Stimulated activated CD4-positive, alpha-beta T cell treated with anti-CD3 and anti-CD28 coated beads, Interleukin-1b, Interleukin-23, amount 100 ng/mL, for 4 hours (primary cell): ENCODE measurements around the gene FAM163B.

Experiments used
- DNase-seq, 2 donors: peaks; one replicate each; pipeline ENCODE4 v3.0.0-alpha.2; 2020; ENCODE audit warnings: low read depth in 2 of 2

The FAM163B gene

DNA sequence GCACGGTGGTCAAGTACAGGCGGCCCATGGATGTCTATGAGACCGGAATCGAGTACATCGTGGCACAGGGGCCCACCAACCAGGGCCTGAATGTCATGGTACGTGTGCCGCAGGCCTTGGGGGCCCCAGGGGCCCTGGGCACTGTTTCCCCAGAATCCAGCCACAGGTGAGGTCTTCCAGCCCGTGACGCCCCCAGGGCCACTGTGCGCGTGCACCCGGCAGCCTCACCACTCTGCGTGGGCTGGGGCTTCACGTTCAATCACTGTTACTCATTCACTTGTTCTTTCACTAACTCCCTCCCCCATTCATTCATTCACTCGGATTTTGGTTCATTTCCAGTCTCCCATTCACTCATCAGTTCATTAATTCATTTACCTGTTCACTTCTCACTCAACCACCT lies 62.1 kb downstream of the FAM163B start:
- no peak for DNase-seq

DNA sequence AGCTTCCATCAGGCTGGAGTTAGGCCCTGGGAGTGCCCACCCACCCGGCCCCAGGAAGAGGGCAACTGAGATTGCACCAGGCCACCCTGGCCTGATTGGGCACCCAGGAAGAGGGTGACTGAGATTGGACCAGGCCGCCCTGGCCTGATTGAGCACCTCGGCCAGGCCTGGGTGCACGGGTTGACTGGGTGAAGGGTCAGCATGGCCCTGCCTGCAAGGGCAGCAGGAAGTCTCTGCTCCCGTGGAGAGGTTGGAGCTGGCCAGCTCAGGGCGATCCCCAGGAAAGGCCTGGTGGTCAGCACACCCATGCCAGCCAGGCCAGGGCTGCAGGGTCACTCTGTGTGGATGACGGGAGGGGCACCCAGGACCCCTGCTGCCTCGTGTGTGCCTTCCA lies 62.9 kb downstream of the FAM163B start:
- DNase-seq, result no peak

- no peak for DNase-seq
Observed at GRCh38 chr9:133545494-133546286, 63.5 kb downstream of the FAM163B start.

DNA sequence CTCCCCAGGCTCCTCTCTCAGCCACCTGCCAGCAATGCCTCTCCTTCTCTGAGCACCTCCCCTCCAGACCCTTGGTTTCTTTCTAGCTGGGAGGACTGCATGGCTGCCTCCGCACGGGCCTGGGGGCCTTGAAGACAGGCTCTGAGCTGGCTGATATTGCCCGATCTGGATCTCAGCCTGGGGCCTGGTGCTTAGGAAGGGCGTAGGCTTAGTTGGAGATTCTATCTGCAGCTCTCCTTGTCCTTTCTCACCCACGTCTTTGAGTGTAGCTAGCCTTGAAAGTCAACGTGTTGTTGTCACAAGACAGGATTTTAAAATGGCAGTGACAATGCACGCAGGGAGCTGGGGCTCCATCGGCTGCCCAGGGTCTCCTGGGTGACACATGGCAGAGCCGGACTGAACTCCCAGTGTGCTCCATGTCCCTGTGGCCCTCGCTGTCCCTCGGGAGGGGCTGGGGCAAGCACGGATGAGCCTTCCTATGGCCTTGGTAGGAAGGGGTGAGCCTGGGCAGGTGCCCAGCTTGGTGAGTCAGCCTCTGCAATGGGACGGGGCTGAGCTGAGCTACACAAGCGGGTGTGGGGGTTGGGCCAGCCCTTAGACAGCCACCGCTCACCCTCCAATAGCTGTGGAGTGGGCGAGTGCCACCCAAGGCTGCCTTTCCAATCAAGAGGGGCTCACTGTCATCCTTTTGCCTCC lies 65.3 kb downstream of the FAM163B start:
- no peak for DNase-seq

- no peak for DNase-seq
Observed at GRCh38 chr9:133542002-133542401, 67.2 kb downstream of the FAM163B start.

- DNase-seq, result no peak
Observed at GRCh38 chr9:133540698-133541025, 68.5 kb downstream of the FAM163B start.

DNA sequence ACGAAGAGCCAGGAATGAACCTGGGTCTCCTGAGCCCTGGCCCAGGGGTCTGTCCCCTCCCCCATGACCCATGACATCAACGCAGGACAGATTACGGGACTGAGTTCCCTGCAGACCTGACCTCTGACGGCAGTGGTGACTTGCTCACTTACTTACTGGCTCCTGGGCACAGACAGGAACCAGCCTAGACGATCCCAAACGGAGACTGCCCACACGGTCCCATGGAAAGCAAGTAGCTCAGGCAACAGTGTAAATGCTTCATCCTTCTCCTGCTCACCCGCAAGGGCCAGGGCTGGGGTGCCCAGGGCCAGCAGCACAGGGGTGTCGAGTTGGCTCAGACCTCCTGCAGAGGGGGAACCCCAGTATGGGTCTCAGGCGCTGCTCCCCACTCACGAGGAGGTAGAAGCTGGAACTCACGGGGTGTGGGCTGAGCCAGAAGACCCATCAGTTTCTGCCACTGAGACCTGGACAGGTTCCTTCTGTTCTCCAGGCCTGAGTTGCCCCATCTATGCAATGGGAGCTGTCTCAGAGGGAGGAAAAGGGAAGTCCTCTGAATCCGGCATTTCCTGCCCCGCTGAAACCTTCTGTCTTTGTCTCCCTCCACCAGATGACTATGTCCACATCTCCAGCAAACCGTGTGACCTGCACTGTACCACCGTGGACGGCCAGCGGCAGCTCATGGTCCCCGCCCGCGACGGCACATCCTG lies 69.0 kb downstream of the FAM163B start:
- DNase-seq, result no peak

DNA sequence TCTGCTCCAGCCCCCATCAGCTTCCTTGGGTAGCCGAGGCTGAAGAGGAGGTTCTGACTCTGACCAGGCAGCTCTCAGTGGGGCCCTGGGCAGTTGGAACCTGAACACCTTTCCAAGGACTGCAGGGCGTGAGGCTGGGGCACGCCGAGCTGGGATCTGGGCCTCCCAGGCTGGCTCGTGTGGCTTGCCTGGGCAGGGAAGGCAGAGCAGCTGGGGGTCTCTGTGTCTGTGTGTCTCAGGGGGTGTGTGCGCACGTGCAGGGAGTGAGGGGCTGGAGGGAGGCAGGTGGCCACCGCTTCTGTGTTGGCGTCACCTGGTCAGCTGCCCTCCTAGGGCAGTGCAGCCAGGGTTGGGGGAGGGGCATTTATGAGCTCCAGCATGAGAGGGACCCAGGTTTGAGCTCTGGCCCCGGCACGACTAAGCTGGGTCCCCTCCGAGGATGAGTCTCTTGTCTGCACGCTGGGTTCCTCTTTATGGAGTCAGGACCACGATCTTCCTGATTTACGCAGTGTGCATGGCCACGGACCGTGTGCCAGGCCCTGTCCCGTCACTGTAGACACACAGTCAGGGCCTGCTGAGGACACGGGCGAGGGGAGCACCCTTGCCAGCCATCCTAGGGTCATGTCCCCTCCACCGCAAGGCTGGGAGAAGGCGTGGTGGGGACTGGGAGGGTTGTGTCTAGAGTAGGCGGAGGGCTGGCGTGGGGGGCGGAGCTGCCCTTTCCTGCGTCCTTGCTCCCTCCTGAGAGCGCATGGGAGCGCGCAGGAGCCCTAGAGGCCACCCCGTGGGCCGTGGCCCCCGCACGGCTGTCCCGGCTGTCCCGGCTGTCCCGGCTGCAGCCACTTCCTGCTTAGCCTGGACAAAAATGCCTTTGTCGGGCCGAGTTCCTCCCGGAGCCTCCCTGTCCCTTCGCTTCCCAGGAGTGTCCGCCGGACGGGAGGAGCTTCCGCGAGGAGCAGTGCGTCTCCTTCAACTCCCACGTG lies 70.0 kb downstream of the FAM163B start:
- DNase-seq, result no peak

- no peak for DNase-seq
Observed at GRCh38 chr9:133538176-133538575, 71.0 kb downstream of the FAM163B start.

DNA sequence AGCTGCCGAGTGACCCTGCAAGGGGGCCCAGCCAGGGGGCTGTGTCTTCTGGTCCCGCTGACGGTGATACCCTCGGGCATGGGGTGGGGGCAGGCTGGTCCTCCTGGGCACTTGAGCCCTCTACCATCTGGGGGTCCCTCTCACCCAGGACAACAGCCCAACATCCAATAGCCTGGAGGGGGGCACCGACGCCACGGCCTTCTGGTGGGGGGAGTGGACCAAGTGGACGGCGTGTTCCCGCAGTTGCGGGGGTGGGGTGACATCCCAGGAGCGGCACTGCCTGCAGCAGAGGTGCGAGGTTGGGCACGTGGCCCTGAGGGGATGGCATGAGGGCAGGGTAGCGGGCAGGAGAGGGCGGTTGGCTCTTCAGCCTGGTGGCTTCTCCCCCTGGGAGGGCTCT lies 71.9 kb downstream of the FAM163B start:
- no peak for DNase-seq

DNA sequence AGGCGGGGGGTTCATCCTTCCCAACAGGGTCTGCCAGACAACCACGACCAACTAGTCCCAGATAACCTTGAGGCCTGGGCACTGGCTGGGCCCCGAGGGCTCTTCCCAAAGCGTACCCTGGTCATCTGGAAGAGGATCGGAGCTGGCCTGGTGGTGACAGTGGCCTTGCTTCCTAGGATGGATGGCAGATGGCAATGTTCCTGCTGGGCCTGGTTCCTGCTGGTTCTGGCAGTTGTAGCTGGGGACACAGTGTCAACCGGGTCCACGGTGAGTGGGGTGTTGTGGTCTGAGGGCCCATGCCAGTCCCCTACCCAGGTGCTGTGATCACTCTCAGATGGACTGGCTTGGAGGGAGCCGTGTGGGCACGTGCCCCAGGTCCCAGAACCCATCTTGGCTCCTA lies 72.7 kb downstream of the FAM163B start:
- no peak for DNase-seq

- DNase-seq, result no peak
Observed at GRCh38 chr9:133536080-133536479, 73.1 kb downstream of the FAM163B start.

- no peak for DNase-seq
Observed at GRCh38 chr9:133535306-133535877, 73.8 kb downstream of the FAM163B start.

GRCh38 chr9:133534346-133535291 lies 74.6 kb downstream of the FAM163B start, which contains the start of gene ADAMTSL2:
Gene ADAMTSL2, plus strand, starts transcription at chr9:133534704. Its CDS starts 2,009 bp downstream, at chr9:133536713.
- DNase-seq, result peak; percentile 40 to 58

DNA sequence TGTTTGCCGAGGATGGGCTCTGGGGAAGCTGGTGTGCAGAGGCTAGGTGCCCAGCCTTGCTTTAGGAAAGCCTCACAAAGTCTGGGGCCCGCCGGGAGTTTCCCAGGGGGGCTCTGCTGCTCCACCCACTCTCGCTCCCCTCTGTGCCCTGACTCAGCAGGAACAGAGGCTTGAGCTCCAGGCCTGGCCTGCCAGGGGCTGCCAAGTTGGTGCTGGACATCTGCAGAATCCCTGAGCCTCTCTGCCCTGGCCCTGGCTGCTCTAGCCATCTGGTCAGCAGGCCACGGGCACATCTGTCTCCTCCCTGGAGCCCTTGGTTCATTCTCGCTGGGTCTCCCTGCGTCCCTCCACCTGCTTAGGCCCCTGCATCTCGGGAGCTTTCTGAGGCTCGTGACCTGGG lies 75.3 kb downstream of the FAM163B start:
- DNase-seq, result no peak

- DNase-seq, result peak; percentile 61 to 65
Observed at GRCh38 chr9:133532937-133533668, 76.1 kb downstream of the FAM163B start.

DNA sequence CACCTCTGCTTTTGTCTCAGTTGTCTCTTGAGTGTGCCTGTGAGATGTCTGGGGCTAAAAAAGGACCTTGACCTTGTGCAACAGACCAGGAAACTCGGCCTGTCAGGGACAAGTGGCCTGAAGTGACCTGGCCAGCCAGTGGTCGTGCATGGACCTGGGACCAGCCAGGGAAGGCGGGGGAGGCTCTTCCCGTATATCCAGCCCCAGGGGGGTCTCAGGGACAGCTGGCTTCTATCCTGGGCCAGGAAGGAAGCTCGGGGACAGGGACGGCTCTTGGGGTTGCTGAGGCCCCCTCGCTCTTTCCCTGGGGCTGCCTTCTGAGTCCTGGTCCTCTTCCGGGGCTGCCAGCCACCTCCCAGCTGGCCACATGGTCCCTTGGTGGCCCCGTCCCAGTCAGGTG lies 77.9 kb downstream of the FAM163B start:
- DNase-seq, result no peak

- DNase-seq, result no peak
Observed at GRCh38 chr9:133529874-133530273, 79.3 kb downstream of the FAM163B start.

DNA sequence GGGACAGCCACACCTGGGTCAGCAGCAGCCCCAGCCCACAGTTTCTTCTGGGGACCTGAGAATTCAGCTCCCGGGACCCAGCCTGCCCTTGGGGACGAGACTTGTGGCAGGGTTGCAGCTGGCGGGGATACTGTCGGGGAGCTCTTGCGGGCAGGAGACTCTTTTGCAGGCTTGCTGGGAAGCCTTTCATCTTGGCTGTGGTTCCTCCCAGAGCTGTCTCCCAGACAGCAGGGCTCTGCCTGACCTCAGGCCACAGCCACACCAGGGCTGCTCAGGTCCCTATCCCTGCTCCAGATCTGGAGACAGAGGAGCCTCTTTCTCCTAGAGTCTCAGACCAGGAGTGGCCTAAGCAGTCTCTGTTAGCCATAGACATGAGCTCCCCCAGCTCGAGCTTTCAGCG lies 79.7 kb downstream of the FAM163B start:
- no peak for DNase-seq
